ENCODE results near the gene FBXL7.

FBXL7 gene

DNA sequence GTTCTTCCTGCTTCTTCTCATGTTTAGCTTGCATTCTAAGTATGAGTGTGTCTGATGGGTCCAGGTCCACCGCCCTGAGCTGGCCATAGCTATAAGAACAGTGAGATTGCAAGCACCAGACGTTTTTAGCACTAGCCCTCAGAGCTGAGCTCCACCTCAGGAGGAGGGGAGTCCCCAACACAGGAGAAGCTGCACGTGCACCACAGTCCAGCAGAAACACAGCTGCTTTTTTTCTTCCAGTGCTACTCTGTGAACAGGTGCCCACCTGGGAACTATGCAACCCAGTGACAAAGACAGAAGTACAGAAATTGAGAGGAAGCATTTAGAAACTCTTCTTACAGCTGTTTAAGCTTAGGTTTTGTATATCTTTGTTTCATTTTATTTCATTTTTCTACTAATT, 380.2 kb downstream of the FBXL7 start:
- no peak for DNase-seq (ENCODE audit: low read depth in 3 of 3)

DNA sequence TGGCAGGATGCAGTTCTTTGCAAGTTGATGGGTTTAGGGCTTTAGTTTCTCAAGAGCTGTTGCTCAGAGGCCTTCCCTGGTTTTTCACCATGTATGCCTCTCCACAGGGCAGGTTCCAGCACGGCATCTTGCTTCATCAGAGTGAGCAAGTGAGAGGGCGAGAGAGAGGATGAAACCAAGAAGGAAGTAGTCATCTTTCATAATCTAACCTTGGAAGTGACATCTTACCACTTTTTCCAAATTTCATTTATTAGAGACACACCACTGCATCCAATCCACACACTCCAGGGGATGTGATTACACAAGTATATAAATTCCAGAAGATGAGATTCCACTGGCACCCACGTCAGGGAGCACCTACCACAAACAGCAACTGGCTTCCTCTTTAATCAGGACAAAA, 385.2 kb downstream of the FBXL7 start:
- no peak for DNase-seq (ENCODE audit: low read depth in 3 of 3)

DNA sequence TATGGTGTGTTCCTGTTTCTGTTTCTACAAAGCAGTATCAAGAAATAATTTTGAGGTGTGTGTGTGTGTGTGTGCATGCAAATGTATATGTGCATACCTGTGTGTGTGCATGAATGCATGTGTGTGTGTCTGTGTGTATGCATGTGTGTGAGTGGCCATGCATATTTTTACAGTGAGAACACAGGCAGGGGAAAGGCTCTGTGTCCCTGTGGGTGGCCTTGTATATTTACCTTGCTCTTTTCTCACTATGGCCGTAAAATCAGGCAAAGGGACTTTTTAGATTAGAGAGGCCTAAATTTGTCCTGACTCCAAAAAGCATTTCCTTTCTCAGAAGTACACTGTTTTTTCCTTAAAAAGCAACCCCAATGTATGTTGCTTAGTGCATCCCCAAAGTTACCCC, 386.2 kb downstream of the FBXL7 start:
- no peak for DNase-seq (ENCODE audit: low read depth in 3 of 3)

DNA sequence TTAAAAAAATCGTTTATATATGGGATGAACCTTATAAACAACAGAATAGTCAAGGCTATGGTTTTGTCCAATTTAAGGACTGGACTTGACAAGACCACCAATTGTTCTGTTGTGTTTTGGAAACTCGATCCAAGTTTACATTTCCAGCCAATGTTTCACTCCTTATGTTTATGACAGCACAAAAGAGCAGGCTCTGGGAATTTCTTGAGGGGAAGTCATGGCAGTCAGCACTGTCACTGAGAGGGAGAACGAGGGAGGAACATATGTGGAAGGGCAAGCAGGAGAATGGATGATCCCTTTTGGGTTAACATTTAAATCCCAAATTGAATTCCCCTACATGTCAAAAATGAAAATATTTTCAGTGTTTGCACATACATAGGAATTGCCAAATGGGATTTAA, 387.1 kb downstream of the FBXL7 start:
- DNase-seq (ENCODE audit: low read depth in 3 of 3): no peak

DNA sequence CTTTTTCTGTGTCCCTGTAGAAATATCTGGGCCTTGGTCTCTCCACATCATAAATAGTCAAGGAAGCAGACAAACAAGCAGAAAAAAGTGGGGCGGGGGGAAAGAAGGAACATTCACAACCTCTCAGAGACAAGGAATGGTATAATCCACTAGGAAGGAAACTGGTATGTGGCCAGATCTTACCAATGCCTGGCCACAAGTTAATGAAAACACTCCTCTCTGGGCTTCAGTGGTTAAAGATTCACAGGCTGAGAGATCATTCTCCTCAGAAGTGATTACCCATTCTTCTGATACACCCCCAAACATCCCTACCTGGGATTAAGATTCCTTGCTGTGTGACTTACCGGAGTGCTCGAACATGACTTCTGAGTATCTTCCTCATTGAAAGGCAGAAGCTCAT, 389.0 kb downstream of the FBXL7 start:
- DNase-seq (ENCODE audit: low read depth in 3 of 3): no peak

DNA sequence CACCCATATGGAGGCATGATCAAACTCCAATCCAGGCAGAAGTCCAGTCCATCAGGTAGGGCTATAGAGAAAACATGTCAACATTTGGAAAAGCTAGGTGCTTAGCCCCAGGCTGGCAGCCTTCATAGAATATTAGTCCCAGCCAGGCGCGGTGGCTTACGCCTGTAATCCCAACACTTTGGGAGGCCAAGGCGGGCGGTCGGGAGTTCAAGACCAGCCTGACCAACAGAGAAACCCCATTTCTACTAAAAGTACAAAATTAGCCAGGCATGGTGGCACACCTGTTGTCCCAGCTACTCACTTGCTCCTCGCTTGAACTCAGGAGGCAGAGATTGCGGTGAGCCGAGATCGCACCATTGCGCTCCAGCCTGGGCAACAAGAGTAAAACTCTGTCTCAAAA, 393.9 kb downstream of the FBXL7 start:
- DNase-seq (ENCODE audit: low read depth in 3 of 3): no peak

DNA sequence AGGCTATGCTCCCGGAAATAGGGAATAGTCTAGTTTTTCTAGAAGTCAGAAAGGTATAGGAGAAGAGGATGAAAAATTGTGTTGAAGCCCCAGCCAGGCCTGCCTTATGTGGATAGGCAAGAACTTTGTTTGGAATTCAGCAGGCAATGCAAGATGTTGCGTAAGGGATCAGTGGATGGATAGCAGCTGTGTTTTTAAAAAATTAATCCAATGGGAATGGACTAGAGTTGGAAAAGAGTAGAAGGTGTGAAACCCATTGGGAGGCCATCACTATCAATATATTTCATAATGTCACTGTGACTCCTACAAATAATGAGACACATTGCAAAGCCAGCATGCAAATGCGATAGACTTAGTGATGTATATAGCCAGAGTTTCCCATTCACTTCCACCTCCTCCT, 397.7 kb downstream of the FBXL7 start:
- no peak for DNase-seq (ENCODE audit: low read depth in 3 of 3)

DNA sequence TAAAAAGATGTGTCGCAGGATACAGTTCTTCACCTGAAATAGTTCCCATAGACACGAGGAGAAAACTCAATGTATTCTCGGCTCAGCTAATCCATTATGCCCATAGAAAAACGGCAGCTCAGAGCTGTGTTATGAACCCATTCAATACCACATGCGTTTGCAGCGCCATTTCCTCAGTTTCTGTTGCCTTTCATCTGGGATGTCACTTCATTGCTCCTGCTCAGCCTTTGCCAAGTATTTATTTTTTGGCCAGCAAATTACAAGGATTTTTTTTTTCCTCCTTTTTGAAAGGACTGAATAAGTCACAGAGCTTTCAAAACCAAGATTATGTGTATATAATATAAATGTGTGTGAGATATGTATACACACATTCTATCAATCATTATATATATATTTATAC, 398.7 kb downstream of the FBXL7 start:
- no peak for DNase-seq (ENCODE audit: low read depth in 3 of 3)

DNA sequence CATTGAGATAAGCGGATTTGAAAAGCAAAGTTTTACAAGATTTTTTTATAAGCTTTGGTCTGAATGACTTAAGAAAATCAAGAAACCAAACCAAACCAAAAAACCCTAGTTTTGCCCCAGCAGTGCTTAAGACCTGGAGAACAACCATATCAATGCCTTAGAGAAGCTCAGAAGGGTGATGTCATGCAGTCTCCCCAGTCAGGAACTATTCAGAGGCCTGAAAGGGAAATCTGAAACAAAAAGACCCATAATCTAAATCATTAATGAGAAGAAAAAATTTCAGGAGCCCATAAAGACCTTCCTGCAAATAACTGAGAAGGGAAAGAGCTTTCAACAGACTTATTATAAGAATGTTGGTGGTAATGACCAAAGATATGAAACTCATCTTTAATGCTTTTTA, 399.5 kb downstream of the FBXL7 start:
- no peak for DNase-seq (ENCODE audit: low read depth in 3 of 3)

DNA sequence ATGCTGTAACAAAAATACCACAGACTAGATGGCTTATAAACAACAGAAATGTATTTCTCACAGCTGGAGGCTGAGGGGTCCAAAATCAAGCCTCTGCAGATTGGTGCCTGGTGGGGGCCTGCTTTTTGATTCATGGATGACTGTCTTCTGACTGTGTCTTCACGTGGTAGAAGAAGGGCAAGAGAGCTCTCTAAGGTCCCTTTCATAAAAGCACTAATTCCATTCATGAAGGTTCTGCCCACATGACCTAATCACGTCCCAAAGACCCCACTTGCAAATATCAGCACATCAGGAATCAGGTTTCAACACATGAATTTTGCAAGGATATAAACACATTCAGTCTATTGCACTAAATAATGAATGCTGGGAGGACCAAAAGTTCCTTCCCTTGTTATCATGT, 401.2 kb downstream of the FBXL7 start:
- DNase-seq (ENCODE audit: low read depth in 3 of 3): no peak

DNA sequence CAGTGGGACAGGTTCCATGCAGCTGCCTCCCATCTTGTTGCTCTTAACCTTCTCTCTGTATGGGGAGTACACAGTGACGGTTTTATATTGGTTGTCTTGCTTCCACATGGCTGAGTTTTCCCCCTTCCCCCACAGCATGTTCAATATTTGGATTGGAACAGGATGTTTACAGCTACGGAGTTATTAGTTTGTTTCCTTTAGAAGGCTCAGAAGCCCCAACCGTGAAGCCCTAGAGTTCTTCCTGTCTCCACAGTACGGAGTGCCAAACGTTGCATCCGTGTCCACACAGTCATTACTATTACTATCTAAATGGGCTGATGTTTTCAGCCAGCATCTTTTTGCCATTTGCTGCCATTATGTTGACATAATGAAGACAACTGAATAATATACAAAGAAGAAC, 402.1 kb downstream of the FBXL7 start:
- DNase-seq (ENCODE audit: low read depth in 3 of 3): no peak

DNA sequence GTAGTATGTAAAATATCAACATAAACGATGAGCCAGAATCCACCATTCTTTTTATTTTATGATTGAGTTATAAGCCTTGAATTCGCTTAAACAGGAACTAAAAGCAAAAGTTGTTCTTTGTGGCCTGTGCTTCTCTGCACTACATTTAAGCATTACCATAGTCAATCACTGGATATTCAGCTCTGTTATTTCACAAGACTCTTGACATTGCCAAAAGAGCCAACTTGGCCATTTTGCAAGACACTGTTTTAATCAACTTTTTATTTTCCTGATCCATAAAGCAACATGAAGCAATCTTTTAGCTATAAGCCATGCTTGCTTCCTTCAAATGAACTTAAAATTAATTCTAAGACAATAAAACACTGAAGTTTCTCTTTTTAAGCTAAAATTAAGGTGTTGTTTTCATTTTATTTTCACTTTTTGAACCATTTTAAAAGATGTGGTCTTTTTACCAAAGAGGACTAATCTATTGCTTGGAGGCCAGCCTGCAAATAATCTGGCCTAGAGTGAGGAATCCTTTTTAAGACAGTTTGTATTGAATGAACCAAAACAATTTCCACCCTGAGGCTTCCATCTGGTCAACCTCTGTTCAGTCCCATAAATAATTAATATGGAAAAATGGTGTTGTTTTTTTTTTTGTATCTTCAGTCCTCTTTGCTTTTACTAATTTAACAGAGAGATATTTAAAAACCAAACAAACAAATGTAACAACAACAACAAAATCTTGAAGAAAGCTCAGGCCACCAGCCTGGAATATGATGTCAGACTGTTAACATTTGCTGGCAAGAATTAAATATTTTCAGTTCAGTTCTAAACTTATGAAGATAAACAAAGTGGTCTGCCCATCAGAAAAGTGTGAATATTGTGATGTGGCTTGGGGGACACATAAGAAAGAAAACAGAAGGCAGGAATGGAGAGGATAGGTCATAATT, 405.2 kb downstream of the FBXL7 start:
- no peak for DNase-seq (ENCODE audit: low read depth in 3 of 3)

DNA sequence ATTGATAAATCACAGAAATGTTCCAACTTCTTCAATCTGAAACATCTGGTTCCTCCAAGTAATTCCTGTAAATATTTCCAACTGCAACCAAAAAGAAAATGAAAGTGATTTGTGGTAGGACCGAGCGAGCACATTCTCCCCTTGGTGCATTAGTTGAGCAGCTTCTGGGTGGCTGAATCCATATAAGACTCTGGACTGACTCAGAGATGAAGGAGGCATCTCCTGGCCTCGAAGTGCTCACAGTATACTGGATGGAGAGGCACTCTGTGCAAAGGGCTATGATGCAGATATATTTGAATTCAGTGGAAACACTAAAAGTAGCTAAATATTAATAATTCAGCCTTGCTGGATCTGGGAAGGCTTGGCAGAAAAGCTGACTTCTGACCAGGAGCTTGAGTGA, 414.7 kb downstream of the FBXL7 start:
- no peak for DNase-seq (ENCODE audit: low read depth in 3 of 3)

DNA sequence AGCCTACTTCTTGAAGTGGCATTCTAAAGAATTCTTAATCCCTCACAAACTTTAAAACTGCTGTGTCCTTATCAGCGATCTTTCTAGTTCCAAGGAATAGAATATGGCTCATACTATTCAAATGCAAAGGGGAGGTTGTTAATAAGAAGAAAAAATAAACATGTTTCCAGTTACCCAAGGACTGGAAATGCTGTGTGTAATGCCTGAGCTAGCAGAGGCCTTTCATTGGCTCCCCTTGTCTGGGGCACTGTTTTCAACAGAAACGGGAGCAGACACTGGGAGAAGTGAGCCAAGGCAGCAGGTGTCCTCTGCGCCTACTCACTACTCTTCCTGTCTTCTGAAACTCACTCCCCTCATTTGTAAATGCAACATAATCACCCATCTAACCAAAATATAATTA, 426.6 kb downstream of the FBXL7 start:
- no peak for DNase-seq (ENCODE audit: low read depth in 3 of 3)

DNA sequence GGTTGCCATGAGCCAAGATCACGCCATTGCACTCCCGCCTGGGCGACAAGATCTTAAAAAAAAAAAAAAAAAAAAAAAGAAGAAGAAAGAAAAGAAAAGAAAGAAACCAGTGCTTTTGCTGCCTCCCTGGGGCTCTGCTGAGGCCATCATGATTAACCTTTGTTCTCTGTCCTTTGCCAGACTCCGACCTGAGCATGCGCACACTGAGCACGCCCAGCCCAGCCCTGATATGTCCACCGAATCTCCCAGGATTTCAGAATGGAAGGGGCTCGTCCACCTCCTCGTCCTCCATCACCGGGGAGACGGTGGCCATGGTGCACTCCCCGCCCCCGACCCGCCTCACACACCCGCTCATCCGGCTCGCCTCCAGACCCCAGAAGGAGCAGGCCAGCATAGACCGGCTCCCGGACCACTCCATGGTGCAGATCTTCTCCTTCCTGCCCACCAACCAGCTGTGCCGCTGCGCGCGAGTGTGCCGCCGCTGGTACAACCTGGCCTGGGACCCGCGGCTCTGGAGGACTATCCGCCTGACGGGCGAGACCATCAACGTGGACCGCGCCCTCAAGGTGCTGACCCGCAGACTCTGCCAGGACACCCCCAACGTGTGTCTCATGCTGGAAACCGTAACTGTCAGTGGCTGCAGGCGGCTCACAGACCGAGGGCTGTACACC, 427.9 kb downstream of the FBXL7 start:
- no peak for DNase-seq (ENCODE audit: low read depth in 3 of 3)

DNA sequence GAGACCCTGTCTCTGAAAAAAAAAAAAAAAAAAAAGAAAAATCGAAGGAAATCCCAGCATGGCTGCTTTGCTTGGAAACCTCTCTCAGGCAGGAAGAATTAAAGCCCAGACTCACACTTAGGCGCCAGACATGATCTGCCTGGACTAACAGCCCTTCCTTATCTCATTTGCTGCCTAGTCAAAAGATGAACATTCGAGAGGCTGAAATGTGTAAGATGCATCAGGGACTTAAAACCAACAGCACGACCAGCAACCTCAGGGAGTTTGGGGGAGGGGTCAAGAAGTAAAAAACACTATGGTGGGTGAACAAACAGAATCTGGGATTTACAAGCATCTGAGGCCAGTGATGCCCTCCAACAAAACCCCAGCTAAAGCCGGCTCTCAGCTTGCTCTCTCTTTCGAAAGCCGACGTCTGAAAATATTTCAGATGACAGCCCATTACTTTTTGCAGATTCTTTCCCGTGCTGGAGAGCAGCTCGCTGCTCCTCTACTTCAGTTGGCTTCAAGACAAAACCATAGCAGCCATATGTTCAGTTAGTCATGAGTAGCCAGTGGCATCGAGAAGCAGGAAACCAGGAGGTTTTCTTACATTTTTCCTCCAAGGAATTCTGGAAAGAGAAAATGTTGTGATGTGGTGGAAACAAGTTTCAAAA, 429.8 kb downstream of the FBXL7 start:
- no peak for DNase-seq (ENCODE audit: low read depth in 3 of 3)

DNA sequence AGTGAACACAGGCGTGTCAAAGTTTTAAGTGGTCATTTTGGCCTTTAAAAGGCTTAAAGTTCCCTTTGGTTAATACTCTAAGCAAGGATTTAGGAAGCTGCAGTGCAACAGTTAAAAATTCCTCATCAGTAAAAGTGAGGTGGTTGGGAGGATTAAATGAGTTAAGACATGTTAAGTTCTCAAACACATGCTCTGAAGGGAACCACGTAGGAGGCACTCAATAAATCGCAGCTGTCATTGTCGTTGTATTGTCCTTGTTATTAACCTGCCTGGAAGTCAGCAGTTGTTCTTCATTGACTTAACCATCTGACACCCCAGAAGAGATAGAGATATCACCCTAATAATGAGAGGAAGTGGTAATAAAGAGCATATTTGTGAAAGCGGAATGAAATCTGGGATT, 432.1 kb downstream of the FBXL7 start:
- no peak for DNase-seq (ENCODE audit: low read depth in 3 of 3)

DNA sequence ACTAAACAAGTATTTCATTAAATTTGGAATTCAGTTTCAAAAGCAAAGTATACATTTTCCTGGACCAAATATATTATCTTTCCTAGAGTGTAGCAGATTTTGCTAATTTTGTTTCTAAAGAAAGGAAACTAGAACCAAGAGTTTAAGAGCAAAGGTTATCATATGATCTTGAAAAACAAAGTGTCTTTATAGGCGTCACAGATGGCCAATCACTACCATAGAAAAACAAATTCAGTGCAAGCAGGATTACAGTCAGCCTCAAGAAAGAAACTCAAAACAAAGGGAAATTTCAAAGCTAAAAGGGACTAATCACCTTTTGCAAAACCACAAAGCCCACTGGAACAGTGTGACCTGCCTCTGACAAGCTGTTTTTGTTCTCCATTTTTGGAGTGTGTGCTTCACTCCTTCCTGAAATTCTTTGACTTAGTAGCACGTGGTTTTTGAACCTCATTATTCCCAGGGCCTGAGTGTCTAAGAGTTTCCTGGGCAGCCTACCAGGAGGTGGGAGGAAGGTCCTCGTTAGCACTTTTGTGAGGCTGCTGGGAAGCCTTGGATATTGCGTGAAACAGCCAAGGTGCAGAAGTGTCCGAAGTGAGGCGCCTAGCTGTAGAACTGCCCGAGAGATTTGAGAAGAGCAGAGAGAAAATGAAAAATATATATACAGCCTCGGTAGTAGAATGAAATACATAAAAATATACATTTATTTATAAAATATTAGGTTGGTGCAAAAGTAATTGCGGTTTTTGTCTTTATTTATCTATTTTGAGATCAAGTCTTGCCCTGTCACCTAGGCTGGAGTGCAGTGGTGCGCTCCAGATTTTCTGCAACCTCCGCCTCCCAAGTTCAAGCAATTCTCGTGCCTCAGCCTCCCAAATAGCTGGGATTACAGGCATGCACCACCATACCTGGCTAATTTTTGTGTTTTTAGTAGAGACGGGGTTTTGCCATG, 433.6 kb downstream of the FBXL7 start:
- no peak for DNase-seq (ENCODE audit: low read depth in 3 of 3)

DNA sequence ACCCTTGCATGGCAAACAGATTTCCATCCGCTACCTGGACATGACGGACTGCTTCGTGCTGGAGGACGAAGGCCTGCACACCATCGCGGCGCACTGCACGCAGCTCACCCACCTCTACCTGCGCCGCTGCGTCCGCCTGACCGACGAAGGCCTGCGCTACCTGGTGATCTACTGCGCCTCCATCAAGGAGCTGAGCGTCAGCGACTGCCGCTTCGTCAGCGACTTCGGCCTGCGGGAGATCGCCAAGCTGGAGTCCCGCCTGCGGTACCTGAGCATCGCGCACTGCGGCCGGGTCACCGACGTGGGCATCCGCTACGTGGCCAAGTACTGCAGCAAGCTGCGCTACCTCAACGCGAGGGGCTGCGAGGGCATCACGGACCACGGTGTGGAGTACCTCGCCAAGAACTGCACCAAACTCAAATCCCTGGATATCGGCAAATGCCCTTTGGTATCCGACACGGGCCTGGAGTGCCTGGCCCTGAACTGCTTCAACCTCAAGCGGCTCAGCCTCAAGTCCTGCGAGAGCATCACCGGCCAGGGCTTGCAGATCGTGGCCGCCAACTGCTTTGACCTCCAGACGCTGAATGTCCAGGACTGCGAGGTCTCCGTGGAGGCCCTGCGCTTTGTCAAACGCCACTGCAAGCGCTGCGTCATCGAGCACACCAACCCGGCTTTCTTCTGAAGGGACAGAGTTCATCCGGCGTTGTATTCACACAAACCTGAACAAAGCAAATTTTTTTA, 436.7 kb downstream of the FBXL7 start:
- no peak for DNase-seq (ENCODE audit: low read depth in 3 of 3)

DNA sequence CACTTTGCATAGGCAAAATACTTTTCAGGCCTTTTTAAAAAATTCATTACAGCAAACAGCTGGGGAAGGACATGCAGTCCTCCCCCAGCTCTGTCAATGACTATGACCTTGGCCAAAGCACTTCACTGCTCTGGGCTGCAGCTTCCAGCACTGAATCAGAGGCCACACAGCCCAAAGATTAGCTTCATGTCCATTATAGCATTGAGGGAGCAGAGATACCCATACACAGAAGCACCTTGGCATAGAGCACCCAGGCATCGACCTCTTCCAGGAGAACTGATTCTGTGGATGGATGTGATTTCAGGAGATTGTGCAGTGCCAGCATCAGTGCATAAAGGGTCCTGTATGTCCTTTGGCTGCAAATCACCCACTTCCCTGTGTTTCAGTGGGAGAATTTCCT, 437.7 kb downstream of the FBXL7 start:
- no peak for DNase-seq (ENCODE audit: low read depth in 3 of 3)

DNA sequence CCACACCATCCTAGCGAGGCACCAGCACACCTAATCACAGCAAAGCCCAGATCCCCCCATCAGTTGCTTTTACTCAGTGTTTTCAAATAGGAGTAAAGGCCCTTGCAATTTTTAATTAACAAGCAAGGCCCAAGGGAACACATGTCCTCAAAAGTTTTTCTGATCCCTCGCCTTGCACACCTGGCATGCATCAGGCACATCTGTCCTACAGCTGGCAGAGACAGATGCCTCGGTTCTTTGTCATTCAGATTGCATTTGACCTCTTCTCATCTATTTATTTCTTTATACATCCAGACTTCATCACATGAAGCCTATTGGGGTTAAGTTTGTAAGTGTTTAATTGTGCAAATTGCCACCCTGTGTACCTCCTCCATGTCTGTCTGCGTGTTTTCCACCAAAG, 438.2 kb downstream of the FBXL7 start:
- no peak for DNase-seq (ENCODE audit: low read depth in 3 of 3)
